Large intestine (tissue), 3 donors: ENCODE results near the gene DIP2C. TPM values are rescaled to one million over a fixed set of nuclear protein-coding genes. Genes with fewer than 3 reads are reported as not detected.
A peak's percentile ranks its signal among the peaks of the same experiment; 100 is the strongest.

Experiments used
- DNase-seq, 2 donors: peaks; one replicate each; pipeline versions ENCODE4 v3.0.0 to v3.0.0-alpha.2; 2013
- H3K27ac ChIP-seq: one replicate; pipeline ENCODE4 v1.5.1; 2013; ENCODE audit warnings: low read length
- H3K27me3 ChIP-seq: 2 replicates; pipeline ENCODE4 v1.6.1; 2013; ENCODE audit warnings: low read length; ENCODE audit not compliant: control insufficient read depth, insufficient read depth
- H3K36me3 ChIP-seq: 2 replicates; pipeline ENCODE4 v1.6.1; 2013; ENCODE audit warnings: low read length; ENCODE audit not compliant: control insufficient read depth, insufficient read depth
- H3K4me1 ChIP-seq: one replicate; pipeline ENCODE4 v1.6.1; 2013; ENCODE audit warnings: low read length; ENCODE audit not compliant: control insufficient read depth, insufficient read depth
- H3K4me3 ChIP-seq: one replicate; pipeline ENCODE4 v1.5.1; 2013; ENCODE audit warnings: low read length
- H3K9me3 ChIP-seq: one replicate; pipeline ENCODE4 v1.6.1; 2013; ENCODE audit warnings: mild to moderate bottlenecking, low read depth, low read length, moderate library complexity; ENCODE audit not compliant: control insufficient read depth
- WGBS: methylation state at CpG from one replicate; pipeline ENCODE4 v1.1.5; 2013; ENCODE audit warnings: low lambda C conversion rate; ENCODE audit not compliant: insufficient coverage; 5-methylcytosine and 5-hydroxymethylcytosine counted together
- polyA plus RNA-seq: library from polyadenylated mRNA; unstranded; fragments of 120-200 nt; gene quantifications from one replicate; pipeline ENCODE4 v1.2.1, GENCODE V29; 2013

DIP2C gene
- polyA plus RNA-seq, 1 donor = 16.5 TPM

DNA sequence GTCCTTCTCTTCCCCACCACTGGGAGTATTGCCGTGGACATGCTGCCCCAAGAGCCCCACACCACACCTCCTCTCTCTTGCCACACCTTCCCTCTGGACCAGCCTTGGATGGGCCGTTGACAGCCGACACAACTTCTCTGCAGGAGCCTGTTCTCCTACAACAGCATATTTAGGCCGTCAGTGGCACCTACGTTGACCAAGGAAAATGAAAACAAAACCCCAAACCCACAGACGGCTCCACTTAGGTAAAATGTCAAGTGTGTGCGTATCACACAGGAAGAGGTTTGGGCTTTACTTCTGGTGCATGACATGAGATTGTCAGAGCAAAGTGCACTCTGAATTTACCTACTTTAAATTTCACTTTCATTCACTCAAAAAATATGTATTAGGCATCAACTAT lies 307.7 kb downstream of the DIP2C start:
- Histone ChIP-seq H3K27me3 (no peaks in the 10 kb centered on the region), H3K4me1 (peaks cover 7% of the 10 kb centered on the region), H3K4me3 (no peak overlapping the region), H3K9me3 (peaks cover 4% of the 10 kb centered on the region), H3K36me3 (peaks cover 66% of the 10 kb centered on the region), H3K27ac (no peak overlapping the region)
- WGBS = no CpG with 5 or more reads among the region's 7 CpGs
- no peak for DNase-seq

DNA sequence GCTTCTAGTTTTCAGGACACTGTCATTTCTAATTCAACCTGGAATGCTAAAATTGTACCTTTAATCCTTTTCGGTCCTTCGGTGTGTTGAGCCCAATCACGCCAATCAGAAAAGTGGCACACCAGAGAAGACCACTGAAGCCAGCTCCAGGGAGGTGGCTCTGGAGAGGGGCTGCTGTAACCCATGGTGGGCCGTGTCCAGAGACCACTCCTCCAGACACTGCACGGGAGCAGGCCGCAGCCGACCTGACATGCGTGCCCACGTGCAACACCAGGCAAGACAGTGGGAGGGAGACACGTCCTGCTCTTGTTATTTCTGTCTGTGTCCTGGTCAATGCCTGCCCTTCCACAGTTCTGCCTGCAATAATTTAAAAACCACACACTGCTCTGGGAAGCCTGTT lies 308.1 kb downstream of the DIP2C start:
- no peaks in the 10 kb centered on the region for H3K27me3 ChIP-seq
- no CpG with 5 or more reads among the region's 10 CpGs for WGBS
- H3K36me3 ChIP-seq = peaks cover 64% of the 10 kb centered on the region
- no peak overlapping the region for H3K27ac ChIP-seq
- peaks cover 4% of the 10 kb centered on the region for H3K9me3 ChIP-seq
- H3K4me3 ChIP-seq = no peak overlapping the region
- DNase-seq = no peak
- peaks cover 7% of the 10 kb centered on the region for H3K4me1 ChIP-seq

- Histone ChIP-seq H3K27me3 (no peaks in the 10 kb centered on the region), H3K36me3 (peaks cover 64% of the 10 kb centered on the region), H3K4me3 (no peak overlapping the region), H3K9me3 (peaks cover 8% of the 10 kb centered on the region), H3K4me1 (peaks cover 7% of the 10 kb centered on the region), H3K27ac (no peak overlapping the region)
- no peak for DNase-seq
- 84% methylated on average over 7 of the region's 17 CpGs for WGBS
Observed at GRCh38 chr10:380313-380940, 309.0 kb downstream of the DIP2C start.

- H3K27me3 ChIP-seq = no peaks in the 10 kb centered on the region
- WGBS = no CpG with 5 or more reads among the region's 16 CpGs
- H3K9me3 ChIP-seq = peaks cover 8% of the 10 kb centered on the region
- H3K27ac ChIP-seq = no peak overlapping the region
- no peak for DNase-seq
- H3K4me3 ChIP-seq = no peak overlapping the region
- peaks cover 59% of the 10 kb centered on the region for H3K36me3 ChIP-seq
- peaks cover 12% of the 10 kb centered on the region for H3K4me1 ChIP-seq
Observed at GRCh38 chr10:378930-379704, 310.4 kb downstream of the DIP2C start.

DNA sequence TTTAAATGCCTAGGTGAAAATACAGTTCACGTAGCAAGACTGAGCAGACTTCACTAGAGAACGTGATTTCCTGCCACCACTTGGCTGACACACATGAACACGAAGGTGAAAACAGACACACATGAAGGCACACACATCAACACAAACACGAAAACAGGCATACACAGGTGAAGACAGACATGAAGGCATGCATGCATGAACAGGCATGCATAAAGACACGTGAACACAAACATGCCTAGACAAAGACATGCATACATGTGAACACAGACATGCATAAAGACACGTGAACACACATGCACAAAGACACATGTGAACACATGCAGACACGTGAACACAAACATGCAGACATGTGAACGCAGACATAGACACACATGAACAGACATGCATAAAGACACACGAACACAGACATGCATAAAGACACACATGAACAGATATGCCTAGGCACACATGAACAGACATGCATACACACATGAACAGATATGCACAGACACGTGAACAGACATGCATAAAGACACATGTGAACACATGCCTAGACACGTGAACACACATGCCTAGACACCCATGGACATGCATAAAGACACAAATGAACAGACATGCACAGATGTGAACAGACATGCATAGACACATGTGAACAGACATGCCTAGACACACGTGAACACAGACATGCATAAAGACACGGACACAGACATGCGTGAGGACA lies 311.1 kb downstream of the DIP2C start:
- no peaks in the 10 kb centered on the region for H3K27me3 ChIP-seq
- H3K9me3 ChIP-seq = peaks cover 8% of the 10 kb centered on the region
- no peak for DNase-seq
- peaks cover 56% of the 10 kb centered on the region for H3K36me3 ChIP-seq
- H3K27ac ChIP-seq = no peak overlapping the region
- no peak overlapping the region for H3K4me3 ChIP-seq
- WGBS = no CpG with 5 or more reads among the region's 14 CpGs
- peaks cover 15% of the 10 kb centered on the region for H3K4me1 ChIP-seq

GRCh38 chr10:377228-377627 lies 312.2 kb downstream of the DIP2C start:
- no peak overlapping the region for H3K27ac ChIP-seq
- no peak overlapping the region for H3K4me3 ChIP-seq
- no peaks in the 10 kb centered on the region for H3K27me3 ChIP-seq
- no CpG with 5 or more reads among the region's 10 CpGs for WGBS
- H3K4me1 ChIP-seq = peaks cover 23% of the 10 kb centered on the region
- H3K36me3 ChIP-seq = peaks cover 52% of the 10 kb centered on the region
- peaks cover 8% of the 10 kb centered on the region for H3K9me3 ChIP-seq
- DNase-seq = no peak

GRCh38 chr10:375815-376505 lies 313.5 kb downstream of the DIP2C start:
- WGBS = 80% methylated on average over 3 of the region's 35 CpGs
- Histone ChIP-seq H3K4me1 (peaks cover 26% of the 10 kb centered on the region), H3K27ac (no peak overlapping the region), H3K36me3 (peaks cover 40% of the 10 kb centered on the region), H3K4me3 (no peak overlapping the region), H3K27me3 (no peaks in the 10 kb centered on the region), H3K9me3 (peaks cover 3% of the 10 kb centered on the region)
- no peak for DNase-seq

DNA sequence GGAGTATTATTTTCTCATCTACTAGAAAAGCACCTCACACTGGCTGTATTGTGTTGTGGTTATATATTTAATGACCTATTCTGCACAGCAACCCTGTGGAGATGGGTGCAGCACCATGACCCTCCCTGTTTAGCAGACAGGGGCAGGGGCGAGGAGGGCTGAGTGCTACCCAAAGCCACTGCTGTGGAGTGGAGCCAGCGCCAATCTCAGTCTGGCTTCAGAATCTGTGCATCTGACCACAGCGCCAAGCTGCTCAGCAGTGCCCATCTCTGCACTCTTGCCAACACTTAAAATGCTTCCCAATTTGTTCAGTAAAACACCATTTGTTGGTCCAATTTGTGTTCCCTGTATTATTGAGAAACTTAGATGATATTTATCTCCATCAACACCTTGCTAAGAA lies 315.1 kb downstream of the DIP2C start:
- no CpG with 5 or more reads among the region's 3 CpGs for WGBS
- Histone ChIP-seq H3K4me3 (no peak overlapping the region), H3K36me3 (peaks cover 36% of the 10 kb centered on the region), H3K27me3 (no peaks in the 10 kb centered on the region), H3K9me3 (peaks cover 3% of the 10 kb centered on the region), H3K4me1 (peaks cover 28% of the 10 kb centered on the region), H3K27ac (peak overlapping the region; percentile 78)
- no peak for DNase-seq

DNA sequence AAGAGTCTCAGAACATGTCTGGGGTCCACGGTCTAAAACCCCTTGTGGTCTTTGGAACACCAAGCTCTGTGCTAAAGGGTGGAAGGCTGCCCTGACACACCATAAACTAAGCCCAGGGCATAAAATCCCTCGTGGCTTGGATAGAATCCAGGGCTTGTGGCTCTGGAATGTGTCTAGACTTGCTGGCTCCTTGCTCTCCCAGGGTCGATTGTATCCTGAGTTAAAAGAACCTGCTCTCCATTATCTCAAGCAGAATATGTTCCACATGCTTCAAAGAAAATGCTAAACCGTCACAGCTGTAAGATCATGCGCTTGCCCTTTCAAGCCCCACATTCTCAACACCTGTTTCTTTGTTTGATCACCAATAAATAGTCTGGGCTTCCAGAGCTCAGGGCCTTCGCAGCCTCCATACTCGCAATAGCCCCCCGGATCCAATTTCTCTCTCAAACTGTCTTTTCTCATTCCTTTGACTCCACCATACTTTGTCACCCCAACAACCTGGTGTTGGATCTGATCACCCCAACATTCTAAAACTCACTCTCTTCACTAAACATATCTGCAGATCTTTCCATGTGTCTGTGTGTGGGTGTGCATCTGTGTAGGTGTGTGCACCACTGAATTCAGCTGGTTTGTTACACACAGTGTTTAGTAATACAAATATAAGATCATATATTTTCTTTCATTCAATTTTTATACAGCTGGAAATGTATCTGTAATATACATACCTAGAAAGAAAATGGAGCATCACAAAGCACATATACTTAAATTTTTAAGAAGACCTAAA lies 315.8 kb downstream of the DIP2C start:
- no peak overlapping the region for H3K4me3 ChIP-seq
- no peaks in the 10 kb centered on the region for H3K27me3 ChIP-seq
- H3K36me3 ChIP-seq = peaks cover 37% of the 10 kb centered on the region
- H3K4me1 ChIP-seq = peaks cover 29% of the 10 kb centered on the region
- H3K9me3 ChIP-seq = peaks cover 3% of the 10 kb centered on the region
- H3K27ac ChIP-seq = peak overlapping the region; percentile 78
- 34% methylated on average over 4 of the region's 8 CpGs for WGBS
- DNase-seq = peak; percentile 62 to 86
